GM19328 (cell line): ENCODE measurements around the gene PLCB1.
"Not testable (repeated sequence)": the region's sequence is repeated elsewhere in the genome, so short reads cannot be mapped to it uniquely, and the experiment has no call there.

Source experiments
- ATAC-seq: cut with Tn5 transposase; IDR thresholded peaks from one replicate; pipeline ENCODE4 v1.9.1; 2021; ENCODE audit warnings: mild to moderate bottlenecking, moderate library complexity; ENCODE audit not compliant: unreplicated experiment

Gene PLCB1

DNA sequence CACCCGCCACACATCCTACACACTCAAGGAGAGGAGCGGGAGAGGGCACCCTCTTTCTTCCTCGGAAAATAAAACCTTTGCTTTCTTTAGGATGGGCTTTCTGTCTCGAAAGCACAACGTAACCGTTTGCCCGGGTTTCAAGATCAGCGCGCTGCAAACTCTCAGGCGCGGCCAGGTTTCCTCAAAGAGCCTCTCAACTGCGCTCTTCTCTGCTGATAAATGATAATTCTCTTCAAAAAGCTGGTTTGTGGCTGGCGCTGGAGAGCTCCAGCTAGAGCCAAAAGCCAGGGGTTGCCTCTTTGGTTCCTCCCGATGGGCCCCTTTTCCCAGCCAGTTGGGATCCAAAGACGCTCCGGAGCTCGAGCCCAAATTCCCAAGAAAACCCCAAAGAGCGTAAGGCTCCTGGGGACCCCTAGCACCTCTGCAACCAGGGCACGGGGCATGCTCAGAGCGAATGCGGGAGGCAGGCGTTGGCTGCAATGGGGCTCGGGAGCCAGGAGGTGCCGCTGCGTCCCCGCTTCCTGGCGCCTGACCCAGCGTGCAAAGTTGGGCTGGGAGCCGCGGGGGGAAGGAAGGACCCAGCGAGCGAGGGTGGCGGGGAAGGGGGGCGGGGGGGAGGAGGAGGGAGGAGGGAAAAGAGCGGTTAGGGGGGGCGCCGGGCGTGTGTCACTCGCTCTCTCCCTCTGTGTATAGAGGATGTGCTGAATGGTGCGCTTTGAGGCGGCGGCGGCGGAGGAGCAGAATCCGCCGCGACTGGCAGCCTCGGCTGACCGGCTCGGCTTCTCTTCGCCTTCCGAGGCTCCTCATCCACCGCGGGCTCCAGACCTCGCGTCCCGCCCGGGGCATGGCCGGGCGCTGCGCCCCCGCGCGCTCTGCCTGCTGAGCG lies at the start of gene PLCB1:
Gene PLCB1, plus strand, starts transcription at position 669 of the 886 bp plus-strand sequence. CDS start 386 bp downstream, outside the sequence.
- peak; percentile 74 for ATAC-seq

DNA sequence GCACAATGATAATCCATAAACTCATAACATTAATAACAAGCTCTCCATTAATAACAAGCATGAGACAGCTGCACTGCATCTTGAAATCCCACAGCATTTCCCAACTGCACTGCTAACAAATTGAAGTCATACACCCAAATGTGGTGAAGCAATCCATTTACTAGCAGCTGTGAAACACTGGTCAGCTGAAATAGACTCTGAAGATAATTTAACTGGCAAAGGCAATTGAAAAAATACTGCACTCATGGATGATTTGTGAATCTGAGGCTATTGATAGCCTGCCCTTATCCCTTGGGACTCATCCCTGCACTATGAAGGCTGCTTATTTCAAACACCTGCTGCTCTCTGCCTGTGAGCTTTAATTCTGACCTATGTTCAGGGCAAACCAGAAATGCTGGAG lies 49.1 kb upstream of the PLCB1 start:
- no peak for ATAC-seq

DNA sequence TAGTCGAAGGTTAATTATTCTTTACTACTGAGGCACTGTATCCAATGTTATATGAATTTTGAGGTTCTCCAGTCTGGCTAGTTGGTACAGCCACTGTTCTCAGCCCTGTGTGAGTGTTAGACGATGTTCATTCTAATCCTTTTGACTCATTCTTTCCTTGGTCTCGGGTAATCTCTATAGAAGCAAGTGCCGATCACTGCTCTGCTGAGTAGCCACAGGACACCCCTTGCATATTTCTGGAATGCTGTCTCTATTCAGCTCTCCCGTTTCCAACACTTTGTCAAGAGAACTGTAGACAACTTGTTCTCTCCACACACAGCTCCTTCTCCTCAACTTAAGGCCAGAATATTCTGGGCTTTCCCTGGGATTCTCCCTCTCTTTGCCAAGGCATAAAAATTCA lies 42.4 kb upstream of the PLCB1 start:
- no peak for ATAC-seq

DNA sequence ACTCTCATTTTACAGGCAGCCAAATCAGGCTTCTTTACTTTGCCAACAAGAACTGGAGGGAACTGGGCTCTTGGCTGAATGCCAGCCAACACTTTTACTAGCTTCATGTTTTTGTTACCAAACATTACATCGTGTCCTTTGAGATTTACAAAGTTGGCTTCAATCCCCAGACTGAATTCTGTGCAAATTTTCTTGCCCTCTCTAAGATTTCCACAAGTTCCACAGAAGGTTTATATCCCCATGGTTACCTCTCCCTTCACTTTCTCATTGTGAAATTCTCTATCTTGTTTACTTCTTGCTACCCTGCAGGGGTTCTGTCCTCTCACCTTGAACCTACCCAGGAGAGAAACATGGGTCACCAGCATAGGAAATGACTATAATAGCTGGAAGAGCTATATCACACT lies 37.6 kb upstream of the PLCB1 start:
- no peak for ATAC-seq

DNA sequence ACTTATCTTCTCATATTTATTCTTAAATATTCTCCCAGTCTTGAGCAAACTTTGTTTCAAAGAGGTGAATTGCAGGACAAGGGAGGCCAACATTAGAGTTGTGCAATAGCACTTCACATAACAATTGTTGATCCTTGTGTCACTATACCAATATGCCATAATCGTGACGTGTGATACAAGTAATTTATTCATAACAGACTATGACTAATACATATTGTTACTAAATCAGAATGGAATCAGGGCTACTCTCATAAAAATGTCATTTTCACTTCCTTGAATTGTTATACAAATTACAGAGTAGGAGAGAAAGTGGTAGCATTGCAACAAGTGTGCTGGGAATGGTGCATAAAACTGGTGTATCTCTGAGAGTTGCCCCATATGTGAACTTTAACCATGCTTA lies 37.2 kb upstream of the PLCB1 start:
- no peak for ATAC-seq

DNA sequence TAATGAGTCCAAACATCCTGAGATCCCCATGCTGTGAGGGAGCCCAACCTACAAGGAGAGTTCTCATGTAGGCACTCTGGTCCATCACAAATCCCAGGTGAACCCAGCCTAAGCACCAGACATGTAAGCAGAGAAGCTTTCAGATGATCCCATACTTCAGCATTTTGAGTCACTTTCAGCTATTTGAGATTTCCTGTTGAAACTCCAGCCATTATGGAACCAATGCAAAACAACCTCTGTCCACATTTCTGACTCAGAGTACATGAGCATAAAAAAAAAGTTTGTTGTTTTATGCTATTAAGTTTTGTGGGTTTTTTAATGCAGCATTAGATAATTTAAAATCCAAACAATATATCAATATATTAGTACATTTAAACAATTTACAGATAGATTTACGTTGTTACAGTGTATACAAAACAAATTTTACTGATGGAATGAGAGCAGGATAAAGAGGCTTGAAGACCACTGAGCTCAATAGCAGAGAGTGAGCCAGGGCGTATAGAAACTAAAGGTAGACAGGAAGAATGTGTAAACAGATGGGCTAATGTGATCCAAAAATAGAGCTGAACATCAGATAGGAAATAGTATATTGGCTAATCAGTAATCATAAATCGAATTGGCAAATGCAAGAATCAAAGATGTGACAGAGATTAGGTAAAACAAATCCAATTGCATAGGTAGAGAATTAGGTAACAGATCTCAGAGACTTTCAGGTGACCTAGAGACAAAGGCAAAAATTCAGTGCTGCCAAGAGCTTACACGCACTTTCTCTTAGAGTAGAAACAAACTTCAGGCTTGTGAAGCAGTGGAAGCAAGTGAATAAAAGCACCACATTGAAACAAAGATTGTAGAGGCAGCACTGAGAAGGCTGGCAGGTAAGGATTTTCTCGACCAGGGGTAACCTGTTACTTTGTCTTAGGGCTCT lies 36.2 kb upstream of the PLCB1 start:
- no peak for ATAC-seq

DNA sequence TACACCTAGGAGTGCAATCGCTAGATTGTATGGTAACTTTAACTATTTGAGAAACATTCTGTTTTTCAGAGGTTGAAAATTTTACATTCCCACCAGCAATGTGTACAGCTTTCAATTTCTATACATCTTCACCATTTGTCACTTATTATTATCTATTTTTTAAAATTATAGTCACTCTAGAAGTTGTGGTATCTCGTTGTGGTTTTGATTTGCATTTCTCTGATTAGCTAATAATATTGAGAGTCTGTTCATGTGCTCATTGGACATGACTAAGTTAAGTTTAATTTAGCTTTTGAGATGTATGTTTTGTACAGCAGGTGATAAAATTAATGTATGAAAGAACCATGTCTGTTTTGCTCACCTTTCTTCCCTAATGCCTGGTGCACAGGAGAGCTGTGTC lies 34.8 kb upstream of the PLCB1 start:
- ATAC-seq: no peak

DNA sequence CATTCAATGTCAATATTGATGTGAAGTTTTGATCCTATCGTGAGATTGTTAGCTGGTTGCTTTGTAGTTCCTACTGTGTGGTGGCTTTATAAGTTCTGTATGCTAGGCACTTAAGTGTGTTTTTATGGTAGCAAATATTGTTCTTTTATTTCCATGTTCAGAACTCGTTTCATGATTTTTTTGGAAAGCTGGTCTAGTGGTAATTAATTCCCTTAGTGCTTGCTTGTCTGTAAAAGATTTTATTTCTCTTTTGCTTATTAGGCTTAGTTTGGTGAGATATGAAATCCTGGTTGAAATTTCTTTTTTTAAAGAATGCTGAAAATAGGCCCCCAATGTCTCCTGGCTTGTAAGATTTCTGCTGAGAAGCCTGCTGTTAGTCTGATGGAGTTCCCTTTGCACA lies 27.8 kb upstream of the PLCB1 start:
- ATAC-seq: no peak

DNA sequence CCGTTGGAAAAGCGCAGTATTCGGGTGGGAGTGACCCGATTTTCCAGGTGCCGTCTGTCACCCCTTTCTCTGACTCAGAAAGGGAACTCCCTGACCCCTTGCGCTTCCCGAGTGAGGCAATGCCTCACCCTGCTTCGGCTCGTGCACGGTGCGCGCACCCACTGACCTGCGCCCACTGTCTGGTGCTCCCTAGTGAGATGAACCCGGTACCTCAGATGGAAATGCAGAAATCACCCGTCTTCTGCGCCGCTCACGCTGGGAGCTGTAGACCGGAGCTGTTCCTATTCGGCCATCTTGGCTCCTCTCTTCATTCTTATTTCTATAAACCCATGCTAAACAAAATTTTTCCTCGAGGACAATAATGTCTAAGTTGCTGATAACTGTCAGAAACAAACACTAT lies 17.5 kb upstream of the PLCB1 start:
- ATAC-seq: not testable (repeated sequence)

DNA sequence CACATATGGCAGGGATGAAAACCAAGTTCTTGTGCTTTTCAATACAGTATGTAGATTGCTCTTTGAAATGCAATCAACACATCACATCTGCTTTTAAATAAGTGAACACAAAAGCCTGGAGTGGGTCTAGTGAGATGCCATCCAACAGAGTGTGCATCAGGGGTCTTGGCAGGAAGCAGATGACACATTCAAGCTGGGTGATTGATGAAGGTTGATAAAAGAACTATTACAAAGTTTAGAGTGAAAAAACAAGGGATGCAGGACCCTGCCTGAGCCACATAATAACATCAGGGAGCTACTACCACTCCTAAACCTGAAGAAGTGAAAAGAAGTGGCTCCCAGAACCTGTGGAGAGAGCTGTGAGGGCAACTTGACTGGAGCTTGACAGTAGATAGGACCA lies 16.6 kb upstream of the PLCB1 start:
- no peak for ATAC-seq

DNA sequence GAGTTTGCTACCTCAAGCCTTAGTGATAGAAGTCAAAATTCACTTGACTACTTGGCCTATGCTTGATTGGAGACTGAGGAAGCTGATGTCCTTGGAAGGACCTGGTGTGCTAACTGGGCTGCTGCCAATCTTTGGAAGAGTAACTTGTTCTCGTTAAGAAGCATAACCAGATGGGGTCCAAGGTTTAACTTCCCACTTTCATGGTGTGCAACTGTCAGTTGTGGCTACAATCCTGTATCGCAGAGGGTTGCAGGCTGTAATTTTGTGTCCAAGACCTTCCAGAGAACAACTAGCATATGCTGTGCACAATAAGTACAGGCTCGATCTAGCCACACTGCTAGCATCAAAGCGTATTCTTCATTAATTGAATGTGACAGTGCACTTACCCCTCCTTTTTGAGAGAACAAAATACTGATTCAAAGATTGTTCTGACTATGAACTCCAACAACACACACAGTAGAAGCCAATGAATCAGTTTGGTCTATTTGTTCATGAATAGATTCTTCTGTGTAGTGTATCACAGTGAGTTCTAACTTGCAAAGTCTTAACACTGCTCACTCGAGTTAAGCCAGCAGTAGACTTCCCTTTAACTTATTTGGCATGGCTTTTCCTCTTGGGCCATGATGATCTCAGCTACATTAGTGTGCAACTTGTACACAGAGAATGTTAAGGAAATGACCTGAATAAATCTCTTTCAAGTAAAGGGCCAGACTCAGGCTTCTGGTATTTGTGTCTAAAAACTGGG lies 15.8 kb upstream of the PLCB1 start:
- no peak for ATAC-seq

DNA sequence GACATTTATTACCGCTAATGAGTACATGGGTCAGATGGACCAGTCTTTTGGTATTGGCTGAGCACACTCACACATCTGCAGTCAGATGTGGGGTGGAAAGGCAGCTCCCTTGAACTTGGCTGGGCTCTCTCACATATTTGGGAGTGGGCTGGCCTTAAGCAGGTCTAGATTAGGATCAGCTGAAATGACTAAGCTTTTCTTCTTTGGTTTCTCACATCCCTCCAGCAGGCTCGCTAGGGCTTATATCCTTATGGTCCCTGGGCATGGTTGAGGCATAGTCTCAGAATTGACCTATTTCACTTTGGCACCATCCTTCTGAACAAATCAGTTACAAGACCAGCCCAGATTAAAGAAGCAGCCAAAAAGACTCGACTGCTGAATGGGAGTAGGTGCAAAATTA lies 14.4 kb upstream of the PLCB1 start:
- ATAC-seq: no peak

DNA sequence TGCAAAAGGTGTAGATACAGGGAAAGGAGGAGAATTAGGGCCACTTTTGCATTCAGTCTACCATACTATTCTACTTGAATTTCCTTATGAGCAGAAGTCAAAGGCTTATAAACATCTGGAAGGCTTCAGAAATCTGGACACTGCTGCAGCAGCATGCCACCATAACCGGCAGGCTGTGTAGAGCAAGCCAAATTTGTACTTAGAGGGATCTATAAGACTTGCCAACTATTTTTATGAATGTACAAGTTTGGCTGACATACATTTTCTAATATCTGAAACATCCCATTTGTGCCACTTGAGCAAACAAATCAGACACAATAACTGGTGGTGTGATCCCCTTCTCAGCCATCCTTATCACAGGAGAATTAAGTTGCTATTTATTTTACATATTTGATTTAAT lies 14.0 kb upstream of the PLCB1 start:
- ATAC-seq: no peak

DNA sequence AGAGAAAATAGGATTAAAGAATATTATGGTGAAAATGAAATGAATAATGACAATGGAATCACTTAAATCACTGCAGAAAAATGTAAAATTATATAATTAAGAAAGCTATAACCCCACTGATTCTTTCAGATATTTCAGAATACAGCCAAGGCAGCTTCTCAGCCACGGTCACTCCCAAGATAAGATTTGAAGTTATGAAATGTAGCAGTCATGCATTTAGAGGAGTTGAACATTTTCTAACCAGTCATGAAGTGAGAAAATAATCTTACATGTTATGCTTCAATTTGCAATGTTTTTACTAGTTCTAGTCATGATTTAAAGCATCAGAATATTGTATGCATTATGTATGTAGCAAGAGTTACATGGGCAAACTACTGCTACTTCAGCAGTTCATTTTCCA lies 13.3 kb upstream of the PLCB1 start:
- ATAC-seq: no peak

DNA sequence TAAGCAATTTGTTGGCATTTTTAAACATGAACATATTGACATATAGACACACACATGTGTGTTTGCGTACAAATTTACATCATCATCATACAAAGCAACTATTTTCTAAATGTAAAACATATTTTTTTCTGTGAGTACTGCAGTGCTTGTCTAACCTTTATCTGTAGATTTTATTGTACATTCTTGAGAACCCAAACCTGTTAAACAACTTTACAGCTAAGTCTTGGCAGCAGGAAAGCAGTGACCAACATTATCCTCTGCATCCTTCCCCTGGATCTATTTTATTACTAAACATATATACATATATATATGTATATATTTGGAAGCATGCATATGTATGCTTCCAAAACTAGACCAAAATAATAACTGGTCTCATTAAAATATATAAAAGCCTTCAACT lies 10.4 kb upstream of the PLCB1 start:
- no peak for ATAC-seq

DNA sequence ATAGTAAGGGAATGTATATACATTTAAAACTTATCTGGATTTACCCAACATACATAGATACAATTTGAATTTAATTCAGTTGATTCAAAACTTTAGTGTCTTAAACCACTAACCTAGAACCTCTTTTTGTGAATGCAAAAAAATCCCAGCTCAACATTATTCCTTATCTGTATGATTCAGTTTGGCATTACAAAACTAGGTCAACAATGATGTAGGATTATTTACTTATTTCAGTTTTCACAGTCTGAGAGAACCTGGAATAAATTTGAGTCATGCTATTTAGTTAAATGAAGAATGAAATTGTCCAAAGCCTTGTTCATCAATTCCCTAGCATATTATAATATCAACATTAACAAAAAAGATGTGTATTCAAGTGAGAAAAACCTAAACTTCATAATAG lies 7.4 kb upstream of the PLCB1 start:
- no peak for ATAC-seq

DNA sequence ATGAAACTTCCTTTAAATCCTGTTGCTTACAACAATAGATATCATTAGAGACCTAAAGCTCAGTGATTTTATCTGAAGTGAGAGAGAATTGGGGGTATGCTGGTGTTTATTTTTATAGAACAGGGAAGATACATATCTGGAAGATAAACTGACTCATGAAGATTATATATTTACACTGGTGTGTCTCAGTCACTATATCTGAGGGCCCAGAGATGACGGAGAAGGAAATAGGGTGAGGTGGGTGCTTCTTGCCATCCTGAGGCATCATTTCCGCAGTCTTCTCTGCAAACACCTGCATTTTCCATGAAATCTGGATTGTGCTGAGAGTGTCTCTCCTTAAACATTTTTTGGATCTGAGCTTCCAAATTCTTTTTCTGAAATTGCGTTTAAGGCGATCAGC lies 5.9 kb upstream of the PLCB1 start:
- ATAC-seq: no peak

DNA sequence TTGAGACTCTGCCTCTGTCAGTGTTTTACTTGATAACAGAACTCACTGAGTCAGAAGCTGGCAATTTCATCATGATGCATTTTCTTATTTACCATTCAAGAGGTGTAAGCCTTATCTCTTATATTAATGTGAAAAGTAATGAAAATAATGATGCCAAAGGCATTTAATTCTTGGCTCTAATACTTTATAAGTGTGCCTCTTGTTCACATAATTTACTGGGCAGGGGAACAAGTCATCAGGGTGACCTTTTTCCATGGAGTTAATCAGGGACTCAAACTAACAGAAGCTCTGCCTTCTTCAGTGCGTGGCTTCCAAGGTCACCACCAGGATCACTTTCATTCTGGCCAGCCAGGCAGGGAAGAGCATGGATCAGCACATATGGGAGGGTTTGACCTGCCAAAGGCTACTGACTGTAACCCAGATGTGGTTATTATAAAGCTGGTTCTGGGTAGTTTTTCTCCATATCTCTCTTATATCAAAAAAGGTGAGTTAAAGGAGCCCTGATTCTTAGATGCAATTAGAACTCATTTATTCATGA lies 5.2 kb upstream of the PLCB1 start:
- ATAC-seq: no peak

DNA sequence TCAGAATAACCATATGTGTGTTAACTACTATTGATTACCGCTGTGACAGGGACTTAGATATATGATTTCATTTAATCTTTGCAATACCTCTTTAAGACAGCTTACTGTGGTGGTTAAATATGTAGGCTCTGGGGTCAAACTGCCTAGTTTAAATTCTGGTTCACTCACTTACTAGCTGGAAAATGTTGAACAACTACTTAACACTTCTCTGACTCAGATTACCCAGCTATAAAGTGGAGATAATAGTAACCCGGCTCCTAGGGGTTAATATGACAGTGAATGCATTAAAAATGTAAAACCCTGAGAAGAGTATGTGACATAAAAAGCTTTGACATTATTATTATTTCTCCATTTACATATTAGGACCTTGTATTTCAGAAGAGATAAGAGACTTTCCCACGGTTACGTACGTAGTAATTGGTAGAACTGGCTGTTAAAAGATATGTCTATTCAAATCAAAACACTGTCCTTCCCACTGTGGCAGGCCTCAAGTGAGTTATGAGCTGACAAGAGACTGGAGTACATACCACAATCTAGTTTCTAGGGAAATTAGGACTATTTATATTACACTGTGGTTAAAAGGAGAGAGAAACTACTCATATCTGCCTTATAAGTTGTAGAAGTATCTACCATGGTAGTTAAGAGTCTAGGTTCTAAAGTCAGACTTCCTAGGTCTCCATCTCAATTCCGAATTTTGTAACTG lies 4.4 kb upstream of the PLCB1 start:
- ATAC-seq: peak; percentile 68

DNA sequence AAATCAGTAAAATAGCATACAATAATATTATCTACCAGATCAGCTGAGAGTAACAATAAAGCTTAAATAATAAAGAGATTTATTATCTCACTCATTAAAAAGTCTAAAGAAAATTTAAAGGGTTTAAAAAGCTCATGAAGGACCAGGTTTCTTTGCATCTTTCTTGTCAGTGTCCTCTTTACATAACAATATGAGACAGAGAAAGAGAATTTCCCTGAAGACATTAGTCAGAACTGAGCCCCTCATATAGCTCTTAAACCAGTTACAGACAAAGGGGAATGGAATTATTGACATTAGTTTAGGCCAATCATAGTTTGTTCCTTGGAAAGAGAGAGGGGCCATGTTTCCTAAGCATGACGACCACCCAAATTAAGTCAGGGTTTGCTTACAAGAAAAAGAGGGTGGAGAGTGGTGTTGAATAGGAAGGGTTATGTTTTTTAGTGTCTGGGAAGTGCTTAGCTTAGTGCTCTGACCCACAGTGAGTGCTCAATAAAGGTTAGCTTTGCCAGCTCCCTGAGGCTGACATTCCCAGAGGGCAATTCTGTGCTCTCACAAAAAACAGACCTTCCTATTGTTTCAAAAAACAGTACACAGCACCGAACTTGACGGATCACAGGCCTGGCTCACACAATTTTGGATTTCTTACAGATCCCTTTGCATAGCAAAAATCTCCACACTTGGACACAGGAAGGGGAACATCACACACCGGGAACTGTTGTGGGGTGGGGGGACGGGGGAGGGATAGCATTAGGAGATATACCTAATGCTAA lies 3.6 kb upstream of the PLCB1 start:
- ATAC-seq: no peak
